ENCODE measurements around the gene BCS1L.

DNA sequence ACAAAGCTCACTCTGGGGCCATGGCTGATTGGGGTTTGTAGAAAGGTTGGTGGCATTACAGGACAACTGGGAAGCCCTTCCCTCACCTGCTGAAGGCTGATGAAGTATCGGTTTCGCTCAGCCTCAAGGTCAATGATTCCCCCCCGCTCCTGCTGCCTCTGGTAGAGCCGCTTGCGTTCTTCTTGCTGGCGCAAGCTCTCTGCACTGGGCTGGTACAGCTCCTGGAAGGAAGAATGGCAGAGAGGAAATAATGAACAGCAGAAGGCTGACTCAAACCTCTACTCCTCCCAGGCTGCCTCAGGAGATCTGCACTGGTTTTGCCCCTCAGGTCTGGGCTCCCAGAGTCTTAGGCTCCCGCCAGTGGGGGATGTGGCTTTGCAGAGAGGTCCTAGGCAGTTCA lies 5.2 kb downstream of the BCS1L start:
- TF ChIP-seq POLR2AphosphoS5 (IDR thresholded peaks at IDR 0.05; ENCODE audit: low read depth, low read length) (no peak), SIN3A (IDR thresholded peaks at IDR 0.05; ENCODE audit: borderline replicate concordance, insufficient read depth, low read length) (no peak)
- TF ChIP-seq, protein P1, sequence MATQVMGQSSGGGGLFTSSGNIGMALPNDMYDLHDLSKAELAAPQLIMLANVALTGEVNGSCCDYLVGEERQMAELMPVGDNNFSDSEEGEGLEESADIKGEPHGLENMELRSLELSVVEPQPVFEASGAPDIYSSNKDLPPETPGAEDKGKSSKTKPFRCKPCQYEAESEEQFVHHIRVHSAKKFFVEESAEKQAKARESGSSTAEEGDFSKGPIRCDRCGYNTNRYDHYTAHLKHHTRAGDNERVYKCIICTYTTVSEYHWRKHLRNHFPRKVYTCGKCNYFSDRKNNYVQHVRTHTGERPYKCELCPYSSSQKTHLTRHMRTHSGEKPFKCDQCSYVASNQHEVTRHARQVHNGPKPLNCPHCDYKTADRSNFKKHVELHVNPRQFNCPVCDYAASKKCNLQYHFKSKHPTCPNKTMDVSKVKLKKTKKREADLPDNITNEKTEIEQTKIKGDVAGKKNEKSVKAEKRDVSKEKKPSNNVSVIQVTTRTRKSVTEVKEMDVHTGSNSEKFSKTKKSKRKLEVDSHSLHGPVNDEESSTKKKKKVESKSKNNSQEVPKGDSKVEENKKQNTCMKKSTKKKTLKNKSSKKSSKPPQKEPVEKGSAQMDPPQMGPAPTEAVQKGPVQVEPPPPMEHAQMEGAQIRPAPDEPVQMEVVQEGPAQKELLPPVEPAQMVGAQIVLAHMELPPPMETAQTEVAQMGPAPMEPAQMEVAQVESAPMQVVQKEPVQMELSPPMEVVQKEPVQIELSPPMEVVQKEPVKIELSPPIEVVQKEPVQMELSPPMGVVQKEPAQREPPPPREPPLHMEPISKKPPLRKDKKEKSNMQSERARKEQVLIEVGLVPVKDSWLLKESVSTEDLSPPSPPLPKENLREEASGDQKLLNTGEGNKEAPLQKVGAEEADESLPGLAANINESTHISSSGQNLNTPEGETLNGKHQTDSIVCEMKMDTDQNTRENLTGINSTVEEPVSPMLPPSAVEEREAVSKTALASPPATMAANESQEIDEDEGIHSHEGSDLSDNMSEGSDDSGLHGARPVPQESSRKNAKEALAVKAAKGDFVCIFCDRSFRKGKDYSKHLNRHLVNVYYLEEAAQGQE (IDR thresholded peaks at IDR 0.05; ENCODE audit: insufficient read depth in 1 of 2, low read depth in 2 of 2, low read length in 2 of 2): no peak
